ENCODE results near the gene TNFRSF12A. TPM values are rescaled to one million over a fixed set of nuclear protein-coding genes. Genes with fewer than 3 reads are reported as not detected.
A peak's percentile ranks its signal among the peaks of the same experiment; 100 is the strongest.

Gene TNFRSF12A
- total and polyA plus RNA-seq, 2 of the 13 experiments (the other 11 are each of a cell fraction or from before 2014, with no cell fraction given): 61.9 to 66.0 TPM

GRCh38 chr16:3065069-3065741 lies 45.0 kb downstream of the TNFRSF12A start, which contains the start of gene IL32 (continued):
- TF ChIP-seq TFDP1 (CRISPR knock-in tag; IDR thresholded peaks at IDR 0.05; ENCODE audit: borderline replicate concordance) (peak; percentile 70; the same call in 1 of the 2 replicates), EEA1 (CRISPR knock-in tag; IDR thresholded peaks at IDR 0.05; ENCODE audit: borderline replicate concordance) (peak; percentile 59; the same call in 1 of the 2 replicates), ZNF644 (CRISPR knock-in tag; IDR thresholded peaks at IDR 0.05; ENCODE audit: low read depth) (0 out of 2 replicates have a peak, but pooled peaks have one; percentile 45), ZNF749 (CRISPR knock-in tag; IDR thresholded peaks at IDR 0.05; ENCODE audit: borderline replicate concordance) (no peak), ARHGAP35 (CRISPR knock-in tag; IDR thresholded peaks at IDR 0.05; ENCODE audit: borderline replicate concordance) (peak; percentile 61; the same call in 1 of the 2 replicates), TCF7 (IDR thresholded peaks at IDR 0.05; ENCODE audit: low read depth) (no peak), SNAI1 (CRISPR knock-in tag; IDR thresholded peaks at IDR 0.05; ENCODE audit: borderline replicate concordance) (peak; percentile 32; the same call in 1 of the 2 replicates), ZNF747 (CRISPR knock-in tag; IDR thresholded peaks at IDR 0.05; ENCODE audit: borderline replicate concordance) (0 out of 2 replicates have a peak, but pooled peaks have one; percentile 48), MAFF (IDR thresholded peaks at IDR 0.05; ENCODE audit: low read depth, low read length) (0 out of 2 replicates have a peak, but pooled peaks have one; percentile 23), ZNF598 (CRISPR knock-in tag; IDR thresholded peaks at IDR 0.05; ENCODE audit: borderline replicate concordance) (peak; percentile 77; the same call in 1 of the 2 replicates), REL (CRISPR knock-in tag; conservative IDR thresholded peaks at IDR 0.05) (no peak; the same call in 1 of the 2 replicates), CHD4 (IDR thresholded peaks at IDR 0.05; ENCODE audit: borderline replicate concordance, low read length) (no peak), TEAD3 (CRISPR knock-in tag; optimal IDR thresholded peaks at IDR 0.05; ENCODE audit: borderline replicate concordance) (peak; percentile 89), GRHL1 (CRISPR knock-in tag; conservative IDR thresholded peaks at IDR 0.05) (no peak), WIZ (CRISPR knock-in tag; IDR thresholded peaks at IDR 0.05) (no peak), HNRNPUL1 (IDR thresholded peaks at IDR 0.05; ENCODE audit: low read depth, low read length) (no peak), TBX3 (IDR thresholded peaks at IDR 0.05; ENCODE audit: borderline replicate concordance) (0 out of 2 replicates have a peak, but pooled peaks have one; percentile 8), ZNF124 (CRISPR knock-in tag; IDR thresholded peaks at IDR 0.05) (peak; percentile 21; the same call in 1 of the 2 replicates), ZFP1 (CRISPR knock-in tag; IDR thresholded peaks at IDR 0.05) (no peak), NFYC (CRISPR knock-in tag; IDR thresholded peaks at IDR 0.05) (peak; percentile 12; the same call in 1 of the 2 replicates), MZF1 (CRISPR knock-in tag; IDR thresholded peaks at IDR 0.05; ENCODE audit: borderline replicate concordance) (no peak)
- TF ChIP-seq, protein P1, sequence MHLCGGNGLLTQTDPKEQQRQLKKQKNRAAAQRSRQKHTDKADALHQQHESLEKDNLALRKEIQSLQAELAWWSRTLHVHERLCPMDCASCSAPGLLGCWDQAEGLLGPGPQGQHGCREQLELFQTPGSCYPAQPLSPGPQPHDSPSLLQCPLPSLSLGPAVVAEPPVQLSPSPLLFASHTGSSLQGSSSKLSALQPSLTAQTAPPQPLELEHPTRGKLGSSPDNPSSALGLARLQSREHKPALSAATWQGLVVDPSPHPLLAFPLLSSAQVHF (CRISPR knock-in tag; IDR thresholded peaks at IDR 0.05): no peak
- TF ChIP-seq, protein P2, sequence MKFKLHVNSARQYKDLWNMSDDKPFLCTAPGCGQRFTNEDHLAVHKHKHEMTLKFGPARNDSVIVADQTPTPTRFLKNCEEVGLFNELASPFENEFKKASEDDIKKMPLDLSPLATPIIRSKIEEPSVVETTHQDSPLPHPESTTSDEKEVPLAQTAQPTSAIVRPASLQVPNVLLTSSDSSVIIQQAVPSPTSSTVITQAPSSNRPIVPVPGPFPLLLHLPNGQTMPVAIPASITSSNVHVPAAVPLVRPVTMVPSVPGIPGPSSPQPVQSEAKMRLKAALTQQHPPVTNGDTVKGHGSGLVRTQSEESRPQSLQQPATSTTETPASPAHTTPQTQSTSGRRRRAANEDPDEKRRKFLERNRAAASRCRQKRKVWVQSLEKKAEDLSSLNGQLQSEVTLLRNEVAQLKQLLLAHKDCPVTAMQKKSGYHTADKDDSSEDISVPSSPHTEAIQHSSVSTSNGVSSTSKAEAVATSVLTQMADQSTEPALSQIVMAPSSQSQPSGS (CRISPR knock-in tag; IDR thresholded peaks at IDR 0.05): peak; percentile 100

Data from HepG2 (cell line).